MG63 (cell line): Measurements from ENCODE around the gene SF3B3. TPM values are rescaled to one million over a fixed set of nuclear protein-coding genes. Genes with fewer than 3 reads are reported as not detected.

Experiments
- DNase-seq: peaks from one replicate; pipeline ENCODE4 v3.0.0-alpha.2; 2020
- H3K27me3 ChIP-seq: fragments of 250-450 bp; sonication (Bioruptor Pico); 2 replicates; pipeline ENCODE4 v1.5.1; 2020; ENCODE audit warnings: mild to moderate bottlenecking, moderate library complexity
- H3K36me3 ChIP-seq: fragments of 250-450 bp; sonication (Bioruptor Pico); 2 replicates; pipeline ENCODE4 v1.5.1; 2020; ENCODE audit warnings: mild to moderate bottlenecking, moderate library complexity
- H3K4me3 ChIP-seq: fragments of 250-450 bp; sonication (Bioruptor Pico); 2 replicates; pipeline ENCODE4 v1.5.1; 2020; ENCODE audit warnings: mild to moderate bottlenecking, moderate library complexity
- H3K9me3 ChIP-seq: fragments of 250-450 bp; sonication (Bioruptor Pico); 2 replicates; pipeline ENCODE4 v1.5.1; 2020; ENCODE audit warnings: mild to moderate bottlenecking, moderate library complexity
- total RNA-seq: library from RNA; depleted of rRNA; stranded (reverse); fragments of >200 nt; shearing (Covaris generic); gene quantifications from 2 replicates; pipeline ENCODE4 v1.2.3, GENCODE V29; 2014; ENCODE audit warnings: low replicate concordance; rRNA removed

The SF3B3 gene
- 23.0 and 35.7 TPM in 2 replicates for total RNA-seq

DNA sequence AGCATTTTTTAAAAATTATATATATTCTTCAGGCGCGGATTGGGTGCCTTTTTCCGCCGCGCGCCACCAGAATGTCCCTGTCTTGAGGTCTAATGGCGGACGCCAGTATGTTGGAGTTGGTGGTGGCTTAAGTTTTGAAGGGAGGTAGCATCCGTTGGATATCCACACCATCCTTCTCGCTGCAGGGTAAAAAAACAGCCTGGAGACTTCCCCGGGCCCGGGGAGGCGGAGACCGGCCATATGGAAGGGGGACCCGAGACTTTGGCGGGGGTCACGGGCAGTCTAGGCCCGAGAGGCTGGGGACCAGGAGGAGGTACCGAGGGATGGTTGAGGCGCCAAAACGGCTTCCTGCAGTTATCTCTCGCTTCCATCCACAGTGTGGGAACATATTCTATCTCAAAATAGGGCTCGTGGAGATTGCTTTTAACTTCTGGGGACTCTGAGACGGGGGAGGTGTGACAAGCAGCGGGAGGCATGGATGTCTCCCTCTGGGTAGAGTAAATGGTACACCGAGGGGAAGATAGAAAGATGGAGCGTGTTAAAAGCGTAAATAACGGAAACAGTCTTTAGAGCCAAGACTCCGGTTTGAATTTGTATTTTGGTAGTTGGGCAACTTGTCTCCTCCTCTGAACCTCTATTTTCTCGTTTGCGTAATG, at the start of gene SF3B3:
Gene SF3B3 (plus strand): TSS at position 74 of the 656 bp plus-strand sequence. CDS start 2,841 bp downstream, outside the sequence.
- Histone ChIP-seq H3K4me3 (peak within 1 kb of the TSS; percentile 79), H3K9me3 (no peaks in the 10 kb centered on the region), H3K36me3 (peaks cover 31% of the 10 kb centered on the region), H3K27me3 (no peaks in the 10 kb centered on the region)
- peak; percentile 29 for DNase-seq

- H3K4me3 ChIP-seq: no peak overlapping the region
- peaks cover under 1% of the 10 kb centered on the region; the same call in 1 of the 2 replicates for H3K36me3 ChIP-seq
- no peak for DNase-seq
- no peaks in the 10 kb centered on the region for H3K27me3 ChIP-seq
- no peaks in the 10 kb centered on the region for H3K9me3 ChIP-seq
Observed at GRCh38 chr16:70474320-70475053, 49.1 kb upstream of the SF3B3 start.

- H3K27me3 ChIP-seq: no peaks in the 10 kb centered on the region
- H3K4me3 ChIP-seq: no peak overlapping the region
- peaks cover 3% of the 10 kb centered on the region for H3K36me3 ChIP-seq
- no peaks in the 10 kb centered on the region for H3K9me3 ChIP-seq
- no peak for DNase-seq
Observed at GRCh38 chr16:70475054-70475871, 48.4 kb upstream of the SF3B3 start.

DNA sequence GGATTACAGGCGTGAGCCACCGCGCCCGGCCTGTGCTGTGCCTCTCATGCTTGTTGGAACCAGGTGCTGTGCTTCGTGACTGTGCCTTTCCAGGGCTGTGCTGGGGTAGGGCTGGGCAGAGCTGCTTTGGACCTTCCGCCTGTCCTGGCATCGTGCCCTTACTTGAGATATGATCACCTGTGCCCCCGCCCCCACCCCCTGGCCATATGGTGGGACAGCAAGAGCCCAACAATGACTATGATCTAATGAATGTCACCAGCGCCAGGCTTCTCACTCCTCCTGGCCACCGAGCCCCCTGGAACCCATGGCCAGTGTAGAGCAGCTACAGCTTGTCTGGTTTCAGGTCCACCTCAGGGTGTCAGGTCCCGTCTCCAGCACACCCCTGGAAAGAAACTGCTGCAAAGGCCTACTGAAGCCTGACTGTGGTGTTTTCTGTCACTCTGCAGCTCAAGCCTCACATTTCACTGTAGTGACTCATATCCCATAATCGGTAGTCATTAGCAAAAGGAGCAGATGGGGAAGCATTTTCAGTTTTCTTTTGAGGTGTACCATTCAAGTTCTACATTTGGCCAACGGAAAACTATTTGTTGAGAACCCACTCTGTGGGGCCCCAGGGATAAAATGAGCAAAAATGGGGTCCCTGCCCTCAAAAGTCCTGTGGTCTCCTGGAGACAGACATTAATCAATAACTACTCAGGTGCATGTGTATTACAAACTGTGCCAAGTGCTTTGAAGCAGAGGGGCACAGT, 47.2 kb upstream of the SF3B3 start:
- H3K9me3 ChIP-seq: no peaks in the 10 kb centered on the region
- peaks cover 5% of the 10 kb centered on the region for H3K36me3 ChIP-seq
- no peaks in the 10 kb centered on the region for H3K27me3 ChIP-seq
- H3K4me3 ChIP-seq: no peak overlapping the region
- DNase-seq: peak; percentile 16

GRCh38 chr16:70478169-70478568, 45.4 kb upstream of the SF3B3 start:
- Histone ChIP-seq H3K9me3 (no peaks in the 10 kb centered on the region), H3K36me3 (peaks cover 5% of the 10 kb centered on the region)

DNA sequence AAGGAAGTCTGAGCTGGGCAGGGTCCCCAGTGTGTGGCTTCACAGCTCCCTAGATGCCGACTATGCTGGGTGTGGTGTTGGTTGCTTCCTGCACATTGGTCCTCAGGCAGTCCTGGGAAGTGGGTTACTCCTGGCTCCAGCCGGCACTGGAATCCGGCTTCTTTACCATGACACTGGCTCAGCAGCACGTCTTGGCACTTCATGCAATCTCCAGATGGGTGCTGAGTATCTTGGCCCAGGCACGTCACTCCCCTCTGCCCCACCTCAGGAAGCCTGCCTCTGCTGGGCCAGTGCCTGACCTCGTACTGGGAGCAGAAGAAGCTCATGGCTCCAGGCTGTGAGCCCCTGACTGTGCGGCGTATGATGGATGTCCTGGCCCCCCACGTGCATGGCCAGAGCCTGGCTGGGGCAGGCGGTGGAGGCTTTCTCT, 44.7 kb upstream of the SF3B3 start:
- Histone ChIP-seq H3K27me3 (no peaks in the 10 kb centered on the region), H3K36me3 (peaks cover 5% of the 10 kb centered on the region), H3K4me3 (no peak overlapping the region), H3K9me3 (no peaks in the 10 kb centered on the region)
- DNase-seq: peak; percentile 89

More at GRCh38 chr16:70478169-70478568, 45.4 kb upstream of the SF3B3 start:
- H3K27me3 ChIP-seq: no peaks in the 10 kb centered on the region
- H3K4me3 ChIP-seq: no peak overlapping the region
- no peak for DNase-seq

DNA sequence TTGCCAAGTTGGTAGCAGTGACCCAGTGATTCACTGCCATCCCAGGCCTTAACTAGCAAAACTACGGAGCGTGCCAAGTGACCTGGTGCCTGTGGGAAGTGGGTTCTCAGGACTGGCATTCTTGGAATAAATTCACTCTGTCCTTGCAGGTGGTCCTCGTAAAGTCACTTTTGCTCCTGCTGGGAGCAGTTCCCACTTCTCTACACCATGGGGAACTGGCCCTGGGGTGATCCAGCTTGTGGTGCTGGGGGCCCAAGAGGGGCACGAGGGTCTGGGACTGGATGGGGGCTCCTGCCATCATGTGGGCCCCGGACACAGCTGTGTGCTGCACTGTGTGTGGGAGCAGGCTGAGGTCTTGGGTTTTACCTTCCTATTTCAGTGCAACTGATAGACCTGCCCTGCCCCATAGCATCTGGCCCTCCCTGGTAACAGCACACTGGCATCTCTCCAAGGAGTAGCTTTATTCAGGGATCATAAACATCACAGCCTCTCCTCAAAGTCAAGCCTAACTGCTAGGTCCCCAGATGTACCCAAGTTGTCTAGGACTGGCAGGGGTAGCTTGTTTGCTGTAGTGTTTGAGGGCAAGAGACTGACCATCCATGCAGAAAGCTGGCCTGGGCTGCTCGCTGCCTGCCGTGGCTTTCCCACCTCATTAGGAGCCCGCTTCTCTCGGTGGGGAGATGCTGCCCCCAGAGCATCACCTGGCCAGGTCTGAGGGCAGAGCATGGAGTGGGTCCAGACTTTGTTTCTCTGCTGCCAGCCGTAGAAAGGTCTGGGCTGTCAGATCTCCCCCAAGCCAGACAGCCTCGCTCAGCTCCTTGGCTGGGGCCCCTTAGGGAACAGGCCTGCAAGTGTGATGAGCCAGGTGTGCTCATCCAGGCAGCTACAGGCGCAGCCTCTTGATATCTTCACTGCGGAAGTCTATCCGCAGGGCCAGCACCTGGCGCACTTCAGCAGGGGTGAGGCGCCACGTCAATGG, 43.2 kb upstream of the SF3B3 start:
- DNase-seq: peak; percentile 22
- Histone ChIP-seq H3K36me3 (peaks cover 5% of the 10 kb centered on the region), H3K4me3 (no peak overlapping the region), H3K9me3 (no peaks in the 10 kb centered on the region), H3K27me3 (no peaks in the 10 kb centered on the region)

DNA sequence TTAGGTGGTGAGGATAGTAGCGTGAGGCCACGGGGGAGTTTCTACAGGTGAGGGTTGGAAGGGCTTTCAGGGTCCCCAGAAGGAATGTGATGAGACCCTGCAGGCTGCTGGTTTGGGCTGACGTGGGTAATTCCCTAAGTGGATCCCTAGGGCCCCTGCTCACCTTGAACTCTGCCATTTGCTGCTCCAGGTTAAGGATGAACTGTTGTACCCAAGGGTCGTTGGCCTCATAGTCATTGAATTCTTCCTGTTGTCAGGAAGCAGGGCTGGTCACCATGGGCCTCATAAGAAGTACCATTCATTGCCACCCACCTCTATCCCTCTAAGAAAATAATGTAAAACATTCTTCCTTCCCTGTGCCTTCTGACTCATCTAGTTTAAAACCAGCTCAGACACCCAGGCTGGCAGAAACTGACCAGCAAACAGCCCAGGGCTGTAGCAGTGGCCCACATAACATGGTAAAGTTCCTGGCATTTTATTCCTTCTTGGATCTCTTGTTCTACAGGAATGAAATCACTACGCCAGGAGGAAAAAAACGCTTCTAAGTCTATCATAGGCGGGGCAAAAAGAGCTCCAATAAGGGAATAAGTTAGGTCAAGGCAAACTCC, 41.6 kb upstream of the SF3B3 start:
- Histone ChIP-seq H3K9me3 (no peaks in the 10 kb centered on the region), H3K4me3 (no peak overlapping the region), H3K27me3 (no peaks in the 10 kb centered on the region), H3K36me3 (peaks cover 5% of the 10 kb centered on the region)
- DNase-seq: peak; percentile 62

DNA sequence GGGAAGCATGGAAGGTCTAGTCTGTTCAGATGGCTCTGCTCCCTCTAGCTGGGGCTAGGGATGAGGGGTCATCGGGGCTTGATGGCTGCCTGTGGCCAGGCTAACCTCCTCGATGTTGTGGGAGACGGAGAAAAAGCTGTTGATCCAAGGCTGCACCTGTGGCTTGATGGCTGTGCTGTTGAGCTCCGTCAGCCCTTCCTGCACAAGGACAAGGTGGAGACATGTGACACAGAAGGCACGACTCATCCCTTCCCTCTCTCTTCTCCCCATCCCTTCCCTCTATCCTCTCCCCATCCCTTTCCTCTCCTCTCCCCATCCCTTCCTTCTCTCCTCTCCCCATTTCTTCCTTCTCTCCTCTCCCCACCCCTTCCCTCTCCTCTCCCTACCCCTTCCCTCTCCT, 41.0 kb upstream of the SF3B3 start:
- peaks cover 5% of the 10 kb centered on the region for H3K36me3 ChIP-seq

GRCh38 chr16:70483426-70483825, 40.2 kb upstream of the SF3B3 start:
- H3K27me3 ChIP-seq: no peaks in the 10 kb centered on the region
- H3K9me3 ChIP-seq: no peaks in the 10 kb centered on the region
- no peak overlapping the region for H3K4me3 ChIP-seq
- peaks cover 5% of the 10 kb centered on the region for H3K36me3 ChIP-seq
- no peak for DNase-seq

More for the DNA sequence above, 41.0 kb upstream of the SF3B3 start:
- DNase-seq: no peak
- Histone ChIP-seq H3K9me3 (no peaks in the 10 kb centered on the region), H3K4me3 (no peak overlapping the region), H3K27me3 (no peaks in the 10 kb centered on the region)

- no peaks in the 10 kb centered on the region for H3K9me3 ChIP-seq
- no peaks in the 10 kb centered on the region for H3K27me3 ChIP-seq
- DNase-seq: no peak
- no peak overlapping the region for H3K4me3 ChIP-seq
- H3K36me3 ChIP-seq: peaks cover 3% of the 10 kb centered on the region
Observed at GRCh38 chr16:70484867-70485266, 38.7 kb upstream of the SF3B3 start.

GRCh38 chr16:70490261-70490660, 33.4 kb upstream of the SF3B3 start:
- 0 out of 2 replicates have a peak, but pooled peaks cover 2% of the 10 kb centered on the region for H3K36me3 ChIP-seq
- no peaks in the 10 kb centered on the region for H3K9me3 ChIP-seq
- no peaks in the 10 kb centered on the region for H3K27me3 ChIP-seq
- no peak for DNase-seq
- H3K4me3 ChIP-seq: no peak overlapping the region

- no peak for DNase-seq
- Histone ChIP-seq H3K9me3 (no peaks in the 10 kb centered on the region), H3K36me3 (peaks cover 13% of the 10 kb centered on the region), H3K27me3 (no peaks in the 10 kb centered on the region), H3K4me3 (no peak overlapping the region)
Observed at GRCh38 chr16:70493802-70494201, 29.8 kb upstream of the SF3B3 start.

DNA sequence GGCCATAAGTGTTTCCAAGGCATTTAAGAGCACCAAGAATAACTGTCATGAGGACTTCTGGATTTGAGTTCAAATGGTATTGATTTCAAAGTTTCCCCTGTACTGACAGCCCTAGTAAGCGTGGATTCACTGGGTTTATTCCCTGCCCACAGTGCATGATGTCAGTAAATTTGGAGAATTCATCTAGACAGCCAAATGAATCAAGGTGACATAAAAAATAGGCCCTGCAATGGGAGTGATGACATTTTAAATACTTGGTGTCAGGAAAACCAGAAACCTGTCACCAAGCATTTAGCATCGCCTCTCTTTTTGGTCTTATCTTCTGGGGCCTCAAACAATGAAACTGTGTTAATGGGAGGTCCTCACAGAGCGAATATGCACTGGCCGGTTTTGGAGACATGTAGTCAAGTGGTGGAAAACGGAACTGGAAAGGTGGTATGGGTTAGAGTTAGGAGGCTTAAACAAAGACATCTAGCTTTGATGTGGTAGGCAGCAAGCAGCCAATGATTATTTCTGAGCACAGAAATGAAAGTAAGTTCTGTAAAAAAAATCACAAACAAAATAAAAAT, 29.3 kb upstream of the SF3B3 start:
- no peak overlapping the region for H3K4me3 ChIP-seq
- no peak for DNase-seq
- H3K36me3 ChIP-seq: peaks cover 13% of the 10 kb centered on the region
- no peaks in the 10 kb centered on the region for H3K9me3 ChIP-seq
- no peaks in the 10 kb centered on the region for H3K27me3 ChIP-seq

GRCh38 chr16:70494777-70495176, 28.8 kb upstream of the SF3B3 start:
- Histone ChIP-seq H3K9me3 (no peaks in the 10 kb centered on the region), H3K27me3 (no peaks in the 10 kb centered on the region), H3K4me3 (no peak overlapping the region), H3K36me3 (peaks cover 13% of the 10 kb centered on the region)
- no peak for DNase-seq
